SK-N-SH (cell line): ENCODE measurements around the gene CLPSL2. TPM values are rescaled to one million over a fixed set of nuclear protein-coding genes. Genes with fewer than 3 reads are reported as not detected.

Experiments used
- CTCF ChIA-PET: fragments of 300-600, 350-600 bp; formaldehyde crosslinking; extraction: SDS; loops from one replicate; lab custom pipeline; 2021; lab: Yijun Ruan, JAX
- POLR2A ChIA-PET: fragments of 350-600 bp; sonication (Branson Sonifier 250); formaldehyde crosslinking; extraction: SDS; loops from one replicate; lab custom pipeline; 2020; ENCODE audit warnings: antibody characterized with exemption, inconsistent platforms; lab: Yijun Ruan, JAX
- DNase-seq: peaks from one replicate; pipeline ENCODE4 v3.0.0; 2012
- H2AFZ ChIP-seq: fragments of 200-600 bp; sonication (generic); 2 replicates; pipeline ENCODE4 v1.8.1; 2016; ENCODE audit warnings: antibody characterized with exemption, mild to moderate bottlenecking, low read depth
- H3F3A ChIP-seq: fragments of 200-600 bp; sonication (generic); replicated peaks from 2 replicates; pipeline ENCODE3; 2016; ENCODE audit warnings: antibody characterized with exemption, mild to moderate bottlenecking; ENCODE audit not compliant: insufficient read depth
- H3K27ac ChIP-seq, 2 experiments: fragments of 200-500 bp in 1 of 2; fragments of 200-600 bp in 1 of 2; sonication (Bioruptor generic) in 1 of 2; sonication (generic), shearing (Covaris generic) in 1 of 2; 2 replicates each; pipeline versions ENCODE4 v1.5.1 to v1.6.1; 2014 to 2016; ENCODE audit warnings: low read depth in 2 of 2, inconsistent platforms in 1 of 2, low read length in 1 of 2, mild to moderate bottlenecking in 1 of 2, mixed read lengths in 1 of 2
- H3K27me3 ChIP-seq: fragments of 200-600 bp; sonication (generic), shearing (Covaris generic); 2 replicates; pipeline ENCODE4 v1.6.1; 2016; ENCODE audit warnings: mixed run types; ENCODE audit not compliant: insufficient read depth
- H3K36me3 ChIP-seq, 2 experiments: fragments of 200-500 bp in 1 of 2; fragments of 200-600 bp in 1 of 2; sonication (Bioruptor generic) in 1 of 2; sonication (generic) in 1 of 2; replicated peaks in 1 of 2; 2 replicates each; pipeline versions ENCODE3 to v1.5.1; 2014 to 2016; ENCODE audit warnings: low read length in 1 of 2, mild to moderate bottlenecking in 1 of 2; ENCODE audit not compliant: insufficient read depth in 2 of 2, control insufficient read depth in 1 of 2
- H3K4me1 ChIP-seq, 2 experiments: fragments of 200-500 bp in 1 of 2; fragments of 200-600 bp in 1 of 2; sonication (Bioruptor generic) in 1 of 2; sonication (generic), shearing (Covaris generic) in 1 of 2; 2 replicates each; pipeline versions ENCODE4 v1.5.1 to v1.6.1; 2014 to 2016; ENCODE audit warnings: low read depth in 1 of 2, low read length in 1 of 2, mixed run types in 1 of 2; ENCODE audit not compliant: insufficient read depth in 2 of 2, control insufficient read depth in 1 of 2
- H3K4me2 ChIP-seq: fragments of 200-600 bp; sonication (generic), shearing (Covaris generic); 2 replicates; pipeline ENCODE4 v1.6.1; 2017; ENCODE audit warnings: mixed run types
- H3K4me3 ChIP-seq, 2 experiments: fragments of 200-500 bp in 1 of 2; fragments of 200-600 bp in 1 of 2; sonication (Bioruptor generic) in 1 of 2; sonication (generic), shearing (Covaris generic) in 1 of 2; 2 replicates each; pipeline versions ENCODE4 v1.5.1 to v1.8.1; 2014 to 2016; ENCODE audit warnings: low read depth in 2 of 2, inconsistent platforms in 1 of 2, low read length in 1 of 2, mild to moderate bottlenecking in 1 of 2, mixed read lengths in 1 of 2, moderate library complexity in 1 of 2
- H3K79me2 ChIP-seq: fragments of 200-600 bp; sonication (generic); 2 replicates; pipeline ENCODE4 v1.8.1; 2017; ENCODE audit warnings: mild to moderate bottlenecking; ENCODE audit not compliant: insufficient read depth
- H3K9ac ChIP-seq: fragments of 200-600 bp; sonication (generic); 2 replicates; pipeline ENCODE4 v1.6.1; 2017; ENCODE audit warnings: mixed run types
- H3K9me2 ChIP-seq: fragments of 200-600 bp; sonication (generic); 2 replicates; pipeline ENCODE4 v1.6.1; 2017; ENCODE audit warnings: mixed run types
- H3K9me3 ChIP-seq: fragments of 200-600 bp; sonication (generic); 2 replicates; pipeline ENCODE4 v1.6.1; 2017; ENCODE audit warnings: mixed run types, mild to moderate bottlenecking, moderate library complexity
- H4K20me1 ChIP-seq: fragments of 200-600 bp; sonication (generic); 2 replicates; pipeline ENCODE4 v1.6.1; 2017; ENCODE audit warnings: mild to moderate bottlenecking, mixed run types; ENCODE audit not compliant: insufficient read depth
- CHD2 ChIP-seq: fragments of 150-350 bp; IDR thresholded peaks from 2 replicates; pipeline ENCODE4 v1.6.1; 2018; ENCODE audit warnings: low read length; ENCODE audit not compliant: partially characterized antibody
- FOSL2 ChIP-seq: IDR thresholded peaks from 2 replicates; pipeline ENCODE4 v1.4.0; 2012; ENCODE audit warnings: low read depth, mild to moderate bottlenecking, moderate library complexity, borderline replicate concordance
- GATA2 ChIP-seq: sonication (generic); formaldehyde crosslinking; IDR thresholded peaks from 2 replicates; pipeline ENCODE4 v1.5.0; 2020; ENCODE audit warnings: mild to moderate bottlenecking, missing genetic modification reagents
- NFIC ChIP-seq: IDR thresholded peaks from 2 replicates; pipeline ENCODE4 v1.4.0; 2012; ENCODE audit warnings: borderline replicate concordance
- NRF1 ChIP-seq: IDR thresholded peaks from 2 replicates; pipeline ENCODE4 v1.6.1; 2012; ENCODE audit warnings: low read depth, mild to moderate bottlenecking, low read length
- RCOR1 ChIP-seq: fragments of 150-350 bp; IDR thresholded peaks from 2 replicates; pipeline ENCODE4 v1.6.1; 2017; ENCODE audit warnings: antibody characterized with exemption, low read length
- SIN3A ChIP-seq: IDR thresholded peaks from 2 replicates; pipeline ENCODE4 v1.6.1; 2012; ENCODE audit warnings: low read depth, mild to moderate bottlenecking, low read length, moderate library complexity, borderline replicate concordance
- SMC3 ChIP-seq: IDR thresholded peaks from 2 replicates; pipeline ENCODE4 v1.6.1; 2012; ENCODE audit warnings: low read depth, low read length, improper control_type of control experiment
- TEAD4 ChIP-seq: IDR thresholded peaks from 2 replicates; pipeline ENCODE4 v1.4.0; 2012; ENCODE audit warnings: mild to moderate bottlenecking, borderline replicate concordance; ENCODE audit not compliant: insufficient read depth
- YY1 ChIP-seq: IDR thresholded peaks from 2 replicates; pipeline ENCODE4 v1.4.0; 2012; ENCODE audit warnings: low read depth, mild to moderate bottlenecking
- WGBS: methylation state at CpG from one replicate; pipeline ENCODE4 v1.1.6; 2017; ENCODE audit warnings: low lambda C conversion rate; 5-methylcytosine and 5-hydroxymethylcytosine counted together
- polyA plus RNA-seq, 3 experiments: library from polyadenylated mRNA; depleted of rRNA; stranded (reverse); fragments of >200 nt; gene quantifications; 2 replicates each; pipeline ENCODE4 v1.2.3, GENCODE V29; 2012
- TF ChIP-seq, protein P1 (sequence below): fragments of 200-600 bp; sonication (generic); IDR thresholded peaks from 2 replicates; pipeline ENCODE4 v1.6.1; 2017; ENCODE audit warnings: antibody characterized with exemption, mild to moderate bottlenecking, moderate library complexity
- TF ChIP-seq, protein P2 (sequence below): IDR thresholded peaks from 2 replicates; pipeline ENCODE4 v1.4.0; 2012; ENCODE audit warnings: low read depth
- TF ChIP-seq, protein P3 (sequence below): fragments of 150-350 bp; IDR thresholded peaks from 2 replicates; pipeline ENCODE4 v1.6.1; 2017; ENCODE audit warnings: antibody characterized with exemption, low read length, low read depth, borderline replicate concordance
- TF ChIP-seq, protein P4 (sequence below): IDR thresholded peaks from 2 replicates; pipeline ENCODE4 v1.6.1; 2012; ENCODE audit warnings: mild to moderate bottlenecking, low read depth, low read length, moderate library complexity

CLPSL2 gene
- polyA plus RNA-seq, 1 of the 3 experiments (the other 2 are of a cell fraction) = not detected

DNA sequence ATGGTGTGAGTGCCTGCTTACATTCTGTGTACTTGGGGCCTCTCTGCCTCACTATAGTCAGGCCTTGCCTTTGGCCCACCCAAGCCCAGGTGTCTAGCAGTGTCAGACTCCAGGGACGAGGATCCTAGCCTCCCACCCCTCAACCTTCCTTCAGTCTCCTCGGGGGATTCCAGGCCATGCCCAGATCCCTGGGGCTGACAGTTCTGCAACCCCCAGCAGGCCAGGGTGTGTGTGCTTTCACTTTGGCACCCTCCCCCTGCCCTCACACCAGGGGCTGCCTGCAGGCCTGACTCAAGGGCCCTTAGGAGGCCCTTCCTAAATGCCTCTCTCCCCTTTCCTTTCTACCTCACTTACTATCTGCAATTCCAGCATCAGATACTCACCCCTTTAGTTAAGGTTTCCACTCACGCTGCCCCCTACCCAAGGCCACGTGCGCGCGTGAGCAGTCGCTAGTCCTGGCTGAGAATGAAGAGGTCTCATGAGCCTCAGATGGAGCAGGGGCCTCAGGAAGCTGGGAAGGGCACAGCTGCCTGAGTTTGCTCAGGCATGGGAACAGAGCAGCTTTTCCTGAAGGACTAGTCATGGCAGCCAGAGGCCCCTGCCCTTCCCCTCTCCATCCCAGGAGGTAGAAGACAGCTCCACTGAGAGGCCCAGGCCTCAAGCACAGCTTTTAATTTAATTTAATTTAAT lies 21.6 kb downstream of the CLPSL2 start (continued):
- TF ChIP-seq, protein P1, sequence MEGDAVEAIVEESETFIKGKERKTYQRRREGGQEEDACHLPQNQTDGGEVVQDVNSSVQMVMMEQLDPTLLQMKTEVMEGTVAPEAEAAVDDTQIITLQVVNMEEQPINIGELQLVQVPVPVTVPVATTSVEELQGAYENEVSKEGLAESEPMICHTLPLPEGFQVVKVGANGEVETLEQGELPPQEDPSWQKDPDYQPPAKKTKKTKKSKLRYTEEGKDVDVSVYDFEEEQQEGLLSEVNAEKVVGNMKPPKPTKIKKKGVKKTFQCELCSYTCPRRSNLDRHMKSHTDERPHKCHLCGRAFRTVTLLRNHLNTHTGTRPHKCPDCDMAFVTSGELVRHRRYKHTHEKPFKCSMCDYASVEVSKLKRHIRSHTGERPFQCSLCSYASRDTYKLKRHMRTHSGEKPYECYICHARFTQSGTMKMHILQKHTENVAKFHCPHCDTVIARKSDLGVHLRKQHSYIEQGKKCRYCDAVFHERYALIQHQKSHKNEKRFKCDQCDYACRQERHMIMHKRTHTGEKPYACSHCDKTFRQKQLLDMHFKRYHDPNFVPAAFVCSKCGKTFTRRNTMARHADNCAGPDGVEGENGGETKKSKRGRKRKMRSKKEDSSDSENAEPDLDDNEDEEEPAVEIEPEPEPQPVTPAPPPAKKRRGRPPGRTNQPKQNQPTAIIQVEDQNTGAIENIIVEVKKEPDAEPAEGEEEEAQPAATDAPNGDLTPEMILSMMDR = no peak
- no peak for TF ChIP-seq RCOR1
- no peak for TF ChIP-seq SIN3A
- no peak for TF ChIP-seq CHD2
- no peak for TF ChIP-seq NRF1

DNA sequence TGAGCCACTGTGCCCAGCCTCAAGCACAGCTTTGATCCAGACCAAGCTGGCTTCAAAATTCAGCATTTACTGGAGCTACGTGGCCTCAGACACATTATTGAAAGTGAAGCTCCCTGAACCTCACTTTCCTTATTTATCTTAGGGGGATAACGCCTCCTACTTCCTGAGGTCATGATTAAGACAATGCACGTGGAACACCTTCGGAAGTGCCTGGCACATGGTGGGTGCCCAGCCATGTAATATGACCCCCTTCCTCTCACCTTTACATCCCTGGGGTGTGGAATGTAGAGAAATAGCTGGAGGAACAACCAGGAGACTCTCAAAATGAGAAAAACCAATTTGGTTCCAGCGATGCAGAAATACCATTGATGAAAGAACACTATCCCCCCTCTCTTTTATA lies 22.3 kb downstream of the CLPSL2 start:
- Histone ChIP-seq H3K4me1 (no peaks in the 10 kb centered on the region), H3K79me2 (no peaks in the 10 kb centered on the region), H3K4me3 (no peak overlapping the region), H3K36me3 (no peaks in the 10 kb centered on the region)
- TF ChIP-seq, protein P2, sequence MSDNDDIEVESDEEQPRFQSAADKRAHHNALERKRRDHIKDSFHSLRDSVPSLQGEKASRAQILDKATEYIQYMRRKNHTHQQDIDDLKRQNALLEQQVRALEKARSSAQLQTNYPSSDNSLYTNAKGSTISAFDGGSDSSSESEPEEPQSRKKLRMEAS = no peak
- TF ChIP-seq, protein P3, sequence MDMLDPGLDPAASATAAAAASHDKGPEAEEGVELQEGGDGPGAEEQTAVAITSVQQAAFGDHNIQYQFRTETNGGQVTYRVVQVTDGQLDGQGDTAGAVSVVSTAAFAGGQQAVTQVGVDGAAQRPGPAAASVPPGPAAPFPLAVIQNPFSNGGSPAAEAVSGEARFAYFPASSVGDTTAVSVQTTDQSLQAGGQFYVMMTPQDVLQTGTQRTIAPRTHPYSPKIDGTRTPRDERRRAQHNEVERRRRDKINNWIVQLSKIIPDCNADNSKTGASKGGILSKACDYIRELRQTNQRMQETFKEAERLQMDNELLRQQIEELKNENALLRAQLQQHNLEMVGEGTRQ = no peak
- TF ChIP-seq TEAD4 (no peak), YY1 (no peak), GATA2 (CRISPR knock-in tag) (no peak), SMC3 (no peak), FOSL2 (no peak), NFIC (no peak)
- TF ChIP-seq, protein P4, sequence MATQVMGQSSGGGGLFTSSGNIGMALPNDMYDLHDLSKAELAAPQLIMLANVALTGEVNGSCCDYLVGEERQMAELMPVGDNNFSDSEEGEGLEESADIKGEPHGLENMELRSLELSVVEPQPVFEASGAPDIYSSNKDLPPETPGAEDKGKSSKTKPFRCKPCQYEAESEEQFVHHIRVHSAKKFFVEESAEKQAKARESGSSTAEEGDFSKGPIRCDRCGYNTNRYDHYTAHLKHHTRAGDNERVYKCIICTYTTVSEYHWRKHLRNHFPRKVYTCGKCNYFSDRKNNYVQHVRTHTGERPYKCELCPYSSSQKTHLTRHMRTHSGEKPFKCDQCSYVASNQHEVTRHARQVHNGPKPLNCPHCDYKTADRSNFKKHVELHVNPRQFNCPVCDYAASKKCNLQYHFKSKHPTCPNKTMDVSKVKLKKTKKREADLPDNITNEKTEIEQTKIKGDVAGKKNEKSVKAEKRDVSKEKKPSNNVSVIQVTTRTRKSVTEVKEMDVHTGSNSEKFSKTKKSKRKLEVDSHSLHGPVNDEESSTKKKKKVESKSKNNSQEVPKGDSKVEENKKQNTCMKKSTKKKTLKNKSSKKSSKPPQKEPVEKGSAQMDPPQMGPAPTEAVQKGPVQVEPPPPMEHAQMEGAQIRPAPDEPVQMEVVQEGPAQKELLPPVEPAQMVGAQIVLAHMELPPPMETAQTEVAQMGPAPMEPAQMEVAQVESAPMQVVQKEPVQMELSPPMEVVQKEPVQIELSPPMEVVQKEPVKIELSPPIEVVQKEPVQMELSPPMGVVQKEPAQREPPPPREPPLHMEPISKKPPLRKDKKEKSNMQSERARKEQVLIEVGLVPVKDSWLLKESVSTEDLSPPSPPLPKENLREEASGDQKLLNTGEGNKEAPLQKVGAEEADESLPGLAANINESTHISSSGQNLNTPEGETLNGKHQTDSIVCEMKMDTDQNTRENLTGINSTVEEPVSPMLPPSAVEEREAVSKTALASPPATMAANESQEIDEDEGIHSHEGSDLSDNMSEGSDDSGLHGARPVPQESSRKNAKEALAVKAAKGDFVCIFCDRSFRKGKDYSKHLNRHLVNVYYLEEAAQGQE = no peak
- TF ChIP-seq, protein P1 = no peak
- TF ChIP-seq, all 33 proteins: peak for 0
- Histone ChIP-seq H3K9ac (no peak overlapping the region), H3K27me3 (no peaks in the 10 kb centered on the region; the same call in none of the 2 replicates), H4K20me1 (no peaks in the 10 kb centered on the region), H3K27ac (no peak overlapping the region), H3K9me3 (no peaks in the 10 kb centered on the region), H3K9me2 (no peaks in the 10 kb centered on the region), H2AFZ (no peak overlapping the region), H3K4me2 (no peak overlapping the region), H3F3A (no peaks in the 10 kb centered on the region)
- 60% methylated on average over 5 of the region's 5 CpGs for WGBS
- ChIA-PET POLR2A (interaction anchor here (1.2 kb wide), 1 partner anchor 12 kb away, joined by 3 read pairs; no protein-coding TSS in a partner anchor), CTCF (interaction anchor here (0.9 to 1.9 kb wide), 3 partner anchors 11 to 296 kb away, joined by 3 to 8 read pairs (median 3); no protein-coding TSS in a partner anchor)
- DNase-seq = no peak
